Left forelimb (tissue), 1 donor: ENCODE results near the gene TRAPPC3L.

Experiments
- DNase-seq: peaks from one replicate; pipeline ENCODE4 v3.0.0-alpha.2; 2018; ENCODE audit warnings: low spot score

Gene TRAPPC3L

GRCh38 chr6:116557893-116558292 is 12.4 kb upstream of the TRAPPC3L start:
- no peak for DNase-seq

- DNase-seq, result no peak
Measured at GRCh38 chr6:116556814-116557415, 11.4 kb upstream of the TRAPPC3L start.

- no peak for DNase-seq
Measured at GRCh38 chr6:116556065-116556464, 10.6 kb upstream of the TRAPPC3L start.

GRCh38 chr6:116553451-116553850 is 8.0 kb upstream of the TRAPPC3L start, which contains the start of gene CALHM4:
Gene CALHM4, plus strand, starts transcription at chr6:116553751. Its CDS starts 43 bp downstream, at chr6:116553794.
- DNase-seq, result no peak

DNA sequence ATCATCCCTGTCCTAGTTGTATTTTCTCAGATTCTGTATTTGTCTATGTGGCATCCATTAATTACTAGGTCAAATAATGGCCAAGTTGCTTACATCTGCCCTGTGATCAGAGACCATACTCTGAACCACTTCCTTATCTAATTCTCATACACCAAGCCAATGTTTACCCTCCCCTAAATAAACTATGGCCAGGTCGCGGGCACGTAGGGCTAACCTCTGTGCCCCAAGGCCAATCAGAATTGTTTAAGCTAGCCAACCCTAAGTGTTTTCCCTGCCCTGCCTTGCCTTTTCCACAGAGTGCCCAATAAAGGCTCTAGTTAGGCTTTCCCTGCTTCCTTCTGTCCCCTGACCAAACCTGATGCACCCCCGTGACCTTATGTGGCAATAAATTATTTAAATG is 5.3 kb upstream of the TRAPPC3L start:
- DNase-seq, result no peak

GRCh38 chr6:116547358-116547757 is 1.9 kb upstream of the TRAPPC3L start:
- DNase-seq, result no peak

DNA sequence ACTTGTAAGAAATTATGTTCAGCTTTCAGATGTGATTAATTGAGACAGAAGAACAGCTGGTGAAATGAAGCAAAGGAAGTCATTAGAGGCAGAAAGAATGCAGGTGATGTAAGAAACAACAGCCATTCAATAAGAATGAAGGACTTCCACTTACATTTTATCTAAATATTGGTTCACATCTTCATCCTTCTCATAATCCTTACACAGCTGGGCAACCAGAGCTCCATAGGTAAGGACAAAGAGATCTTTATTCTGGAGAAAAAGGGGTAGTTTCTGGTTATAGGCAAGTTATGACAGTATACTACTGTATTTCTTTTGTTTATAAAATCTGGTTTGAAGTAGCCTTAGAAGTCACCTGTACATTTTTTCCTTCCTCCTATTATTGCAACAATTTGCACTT is 2.3 kb downstream of the TRAPPC3L start:
- DNase-seq, result no peak

DNA sequence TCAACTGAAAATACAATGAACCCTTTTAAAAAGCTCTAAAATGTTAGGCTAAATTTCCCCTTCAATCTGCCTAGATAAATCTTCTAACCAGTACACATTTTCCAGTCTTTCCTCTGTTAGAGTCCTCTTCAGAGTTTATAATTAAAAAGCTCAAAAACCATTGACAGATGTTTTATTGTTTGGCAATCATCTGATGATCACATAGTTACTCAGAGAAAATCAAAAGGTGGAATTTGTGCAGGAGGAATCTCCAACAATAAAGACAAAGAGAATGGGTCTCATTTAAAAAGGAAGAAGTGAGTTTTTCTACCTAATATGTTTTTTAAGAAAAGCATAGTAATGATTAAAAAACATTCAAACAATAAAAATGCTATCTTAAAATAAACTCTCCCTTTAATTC is 3.1 kb downstream of the TRAPPC3L start:
- no peak for DNase-seq

DNA sequence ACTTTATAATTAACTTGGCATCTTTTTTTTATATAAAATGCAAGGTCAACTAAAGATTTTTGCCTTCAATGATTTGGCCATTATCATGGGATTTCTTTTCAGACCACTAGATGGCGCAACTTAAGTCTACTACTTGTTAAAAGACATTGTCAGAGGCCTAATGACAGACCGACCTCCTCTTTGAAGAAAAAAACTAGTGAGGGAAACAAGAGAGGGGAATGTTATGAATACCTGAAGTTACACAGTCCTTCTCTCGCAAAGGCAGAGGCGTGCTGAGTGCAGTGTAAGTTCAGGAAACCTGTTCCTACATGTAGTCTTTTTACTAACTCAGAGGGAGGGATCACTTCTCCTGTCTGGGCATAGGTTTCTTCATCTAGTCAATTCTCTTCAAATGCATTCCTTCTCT is 9.3 kb downstream of the TRAPPC3L start:
- no peak for DNase-seq

- no peak for DNase-seq
Measured at GRCh38 chr6:116535109-116535508, 10.4 kb downstream of the TRAPPC3L start.

DNA sequence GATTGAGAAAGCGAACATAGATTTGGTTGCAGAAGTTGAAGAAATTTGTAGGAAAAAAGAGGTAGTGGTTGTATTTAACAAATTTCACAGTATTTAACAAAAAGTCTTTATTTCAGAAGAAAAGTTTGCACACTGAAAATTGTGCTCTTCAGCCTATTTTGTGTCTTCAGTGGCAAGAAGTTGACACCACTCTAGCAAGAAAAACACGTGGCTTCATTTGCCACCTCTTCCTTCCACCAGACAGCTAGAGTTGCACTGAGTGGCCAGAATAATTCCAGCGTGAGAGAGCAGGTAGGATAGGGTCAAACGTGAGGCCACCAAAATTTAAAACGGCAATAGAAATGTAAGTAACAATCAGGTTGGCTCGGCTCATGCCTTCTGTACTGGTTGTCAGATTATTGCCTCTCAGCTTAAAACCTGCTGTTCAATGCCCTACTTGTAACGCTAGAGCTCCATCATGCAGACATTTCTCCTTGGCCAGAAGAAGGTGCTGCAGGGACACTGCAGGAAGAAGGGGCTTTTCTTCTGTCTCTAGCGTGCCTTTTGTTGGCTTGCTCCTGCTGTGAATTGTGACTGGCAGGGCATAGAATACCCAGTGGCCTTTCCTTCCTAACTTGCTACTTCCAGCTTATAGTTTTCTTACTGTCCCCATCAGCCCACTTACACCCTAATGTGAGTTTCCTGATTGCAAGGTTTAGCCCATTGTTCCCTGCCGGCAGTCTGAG is 12.1 kb downstream of the TRAPPC3L start:
- DNase-seq, result no peak

GRCh38 chr6:116531675-116532570 is 13.6 kb downstream of the TRAPPC3L start:
- no peak for DNase-seq

GRCh38 chr6:116530436-116530835 is 15.0 kb downstream of the TRAPPC3L start:
- no peak for DNase-seq

GRCh38 chr6:116529466-116530290 is 15.8 kb downstream of the TRAPPC3L start:
- no peak for DNase-seq

DNA sequence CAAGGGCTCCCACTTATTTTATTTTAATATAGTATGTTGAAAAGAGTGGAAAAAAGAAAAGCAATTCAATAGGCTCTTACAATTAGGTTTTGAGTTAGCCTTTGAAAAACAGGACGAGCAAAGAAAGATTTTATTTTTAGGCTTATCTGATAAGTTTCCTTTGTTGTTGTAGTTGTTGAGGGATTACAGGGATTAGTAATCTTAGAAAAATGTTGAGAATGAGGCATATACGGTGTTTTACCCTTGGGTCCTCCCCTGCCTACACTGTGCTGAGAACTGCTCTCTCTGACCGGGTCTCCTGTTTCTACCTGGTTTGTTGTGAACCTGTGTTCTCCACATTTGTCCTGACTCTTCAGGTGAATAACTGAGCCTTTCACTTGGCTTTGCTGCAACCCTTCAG is 16.7 kb downstream of the TRAPPC3L start:
- no peak for DNase-seq

DNA sequence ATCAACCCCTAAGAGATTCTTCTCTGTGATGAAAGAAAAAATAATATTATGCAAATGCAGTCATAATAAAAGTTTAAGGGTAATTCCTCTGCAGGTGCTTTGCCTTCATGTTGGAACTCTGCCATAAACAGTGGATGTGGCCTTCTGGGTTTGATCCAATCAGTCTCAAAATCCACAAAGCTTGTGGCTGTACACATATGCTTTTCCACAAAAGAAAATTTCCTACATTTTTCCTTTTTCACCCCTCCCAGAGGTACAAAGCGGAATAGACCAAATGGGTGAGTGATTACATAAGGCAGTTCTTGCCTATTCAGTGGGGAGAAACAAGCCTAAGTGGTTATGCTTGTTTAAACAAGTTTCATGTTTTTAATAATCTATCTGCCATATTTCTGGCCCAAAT is 17.4 kb downstream of the TRAPPC3L start:
- DNase-seq, result no peak

- DNase-seq, result no peak
Measured at GRCh38 chr6:116524236-116524635, 21.2 kb downstream of the TRAPPC3L start.

- DNase-seq, result no peak
Measured at GRCh38 chr6:116522896-116523295, 22.6 kb downstream of the TRAPPC3L start.

DNA sequence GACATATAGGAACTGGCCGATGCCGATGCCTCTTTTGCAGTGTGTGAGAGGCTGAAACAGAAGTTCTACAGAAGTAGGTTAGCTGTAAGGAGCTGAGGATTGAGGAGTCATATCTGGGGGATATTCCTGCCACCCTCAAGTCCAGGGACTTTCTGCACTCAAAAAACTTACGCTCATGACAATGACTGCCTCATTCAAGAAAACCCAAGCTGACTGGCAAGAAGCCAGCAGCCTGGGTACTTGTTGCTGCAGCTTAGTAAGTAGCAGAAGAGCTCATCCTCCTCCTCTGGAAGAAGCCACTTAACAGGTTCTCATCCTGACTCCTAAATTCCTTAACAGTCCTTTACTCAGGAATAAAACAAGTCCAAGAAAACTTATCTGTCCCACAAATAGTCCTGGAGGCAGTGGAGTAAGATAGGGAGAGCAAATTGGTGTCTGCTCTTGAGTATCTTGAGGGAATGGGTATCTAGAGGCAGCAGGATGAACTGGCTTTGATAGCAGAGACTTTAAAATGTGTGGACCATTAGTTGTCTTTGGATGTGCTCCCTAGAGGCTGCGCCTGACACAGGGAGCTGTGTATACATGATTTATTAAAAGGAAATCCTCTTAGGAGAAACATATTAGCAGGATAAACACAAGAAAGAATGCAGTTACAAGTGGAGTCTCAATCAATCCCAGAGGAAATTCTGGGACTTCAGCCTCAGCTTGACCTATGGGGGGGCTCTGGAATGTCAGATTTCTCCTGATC is 26.7 kb downstream of the TRAPPC3L start:
- DNase-seq, result no peak

DNA sequence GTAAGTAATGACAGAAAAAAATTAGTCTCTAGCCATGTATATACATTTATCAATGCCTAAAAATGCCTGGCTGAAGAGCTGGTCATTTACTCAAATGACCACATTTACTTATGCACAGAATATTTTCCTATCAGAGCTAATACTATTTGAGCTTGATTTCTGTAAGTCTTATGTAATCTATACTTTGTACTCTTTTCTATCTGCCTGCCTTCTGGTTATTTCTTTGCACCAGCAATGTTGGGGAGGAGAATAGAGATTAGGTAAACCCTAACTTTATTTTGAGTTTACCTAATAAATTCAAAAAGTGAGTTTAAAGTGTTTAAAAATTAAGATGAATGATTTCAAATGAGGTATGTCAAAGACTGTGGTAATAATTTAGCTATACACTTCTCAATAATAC is 30.3 kb downstream of the TRAPPC3L start:
- DNase-seq, result no peak

GRCh38 chr6:116514111-116514510 is 31.4 kb downstream of the TRAPPC3L start:
- DNase-seq, result no peak
